Measurements from ENCODE around the gene PADI4. TPM values are rescaled to one million over a fixed set of nuclear protein-coding genes. Genes with fewer than 3 reads are reported as not detected.

The PADI4 gene, protein sequence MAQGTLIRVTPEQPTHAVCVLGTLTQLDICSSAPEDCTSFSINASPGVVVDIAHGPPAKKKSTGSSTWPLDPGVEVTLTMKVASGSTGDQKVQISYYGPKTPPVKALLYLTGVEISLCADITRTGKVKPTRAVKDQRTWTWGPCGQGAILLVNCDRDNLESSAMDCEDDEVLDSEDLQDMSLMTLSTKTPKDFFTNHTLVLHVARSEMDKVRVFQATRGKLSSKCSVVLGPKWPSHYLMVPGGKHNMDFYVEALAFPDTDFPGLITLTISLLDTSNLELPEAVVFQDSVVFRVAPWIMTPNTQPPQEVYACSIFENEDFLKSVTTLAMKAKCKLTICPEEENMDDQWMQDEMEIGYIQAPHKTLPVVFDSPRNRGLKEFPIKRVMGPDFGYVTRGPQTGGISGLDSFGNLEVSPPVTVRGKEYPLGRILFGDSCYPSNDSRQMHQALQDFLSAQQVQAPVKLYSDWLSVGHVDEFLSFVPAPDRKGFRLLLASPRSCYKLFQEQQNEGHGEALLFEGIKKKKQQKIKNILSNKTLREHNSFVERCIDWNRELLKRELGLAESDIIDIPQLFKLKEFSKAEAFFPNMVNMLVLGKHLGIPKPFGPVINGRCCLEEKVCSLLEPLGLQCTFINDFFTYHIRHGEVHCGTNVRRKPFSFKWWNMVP
- total RNA-seq = 1 to 10 TPM; 1.3 to 2.4 TPM

DNA sequence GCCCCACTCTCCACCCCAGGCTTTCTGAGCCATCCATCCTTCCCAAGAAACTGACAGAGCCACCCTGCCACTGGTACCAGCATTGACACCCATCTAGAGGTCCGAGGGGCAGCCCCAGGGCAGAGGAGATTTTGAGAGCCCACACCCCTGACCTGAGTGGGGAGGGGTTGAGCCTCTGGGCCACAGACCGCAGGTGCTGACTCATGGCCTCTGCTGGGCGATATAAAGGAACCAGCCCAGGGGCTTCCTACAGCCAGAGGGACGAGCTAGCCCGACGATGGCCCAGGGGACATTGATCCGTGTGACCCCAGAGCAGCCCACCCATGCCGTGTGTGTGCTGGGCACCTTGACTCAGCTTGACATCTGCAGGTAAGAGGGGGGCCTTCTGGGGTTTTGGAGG is at the start of gene PADI4:
TSS of gene PADI4 (plus strand) at position 252 of the 400 bp plus-strand sequence. CDS start at position 278, 26 bp downstream.
- no peak for ATAC-seq

DNA sequence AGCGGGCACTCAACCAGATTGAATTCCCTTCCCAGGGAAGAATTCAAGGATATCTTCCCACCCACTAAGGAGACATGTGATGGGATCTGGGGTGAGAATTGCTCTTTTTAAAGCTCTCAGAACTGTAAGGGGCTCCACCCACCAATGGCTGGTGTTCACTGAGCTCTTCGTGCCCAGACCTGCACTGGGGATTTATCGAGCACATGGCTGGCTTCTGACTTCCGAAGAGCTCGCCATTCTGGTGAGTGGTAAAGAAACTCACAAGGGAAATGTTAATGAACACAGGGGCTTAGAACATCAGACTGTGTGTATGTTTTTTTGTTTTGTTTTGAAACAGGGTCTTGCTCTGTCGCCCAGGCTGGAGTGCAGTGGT is 49.3 kb upstream of the PADI4 start:
- Mint-ChIP-seq H3K36me3 (no peaks in the 10 kb centered on the region), H3K9me3 (no peaks in the 10 kb centered on the region), H3K27ac (no peak overlapping the region)
- DNase-seq (ENCODE audit: low spot score in 2 of 2) = no peak
- ATAC-seq = no peak

More for the DNA sequence above, at the start of gene PADI4:
- Mint-ChIP-seq H3K36me3 (peaks cover 0 to 3% of the 10 kb centered on the region in 2 donors), H3K27ac (no peak within 1 kb of the TSS), H3K9me3 (peaks cover under 1 to 1% of the 10 kb centered on the region in 2 donors)
- DNase-seq (ENCODE audit: low spot score in 2 of 2) = no peak

DNA sequence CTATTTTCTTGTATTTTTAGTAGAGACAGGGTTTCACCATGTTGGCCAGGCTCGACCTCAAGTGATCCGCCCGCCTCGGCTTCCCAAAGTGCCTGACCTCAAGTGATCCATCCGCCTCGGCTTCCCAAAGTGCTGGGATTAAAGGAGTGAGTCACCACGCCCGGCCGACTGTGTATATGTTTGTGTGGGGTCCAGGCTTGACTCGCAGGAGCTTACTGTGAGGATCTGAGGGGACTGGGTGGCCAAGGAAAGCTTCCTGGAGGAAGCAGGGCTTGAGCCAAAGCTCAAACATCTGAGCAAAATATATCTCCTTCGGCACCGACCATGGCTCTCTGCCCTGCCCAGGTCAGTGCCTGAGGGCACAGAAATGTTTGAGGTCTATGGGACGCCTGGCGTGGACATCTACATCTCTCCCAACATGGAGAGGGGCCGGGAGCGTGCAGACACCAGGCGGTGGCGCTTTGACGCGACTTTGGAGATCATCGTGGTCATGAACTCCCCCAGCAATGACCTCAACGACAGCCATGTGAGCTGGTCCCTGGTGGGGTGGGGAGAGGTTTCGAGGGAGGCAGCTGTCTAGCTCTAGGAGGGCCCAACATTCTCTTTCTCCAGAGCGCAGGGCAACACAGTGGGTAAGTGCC is 48.6 kb upstream of the PADI4 start:
- no peaks in the 10 kb centered on the region for H3K9me3 Mint-ChIP-seq
- no peak for DNase-seq (ENCODE audit: low spot score in 2 of 2)
- no peak overlapping the region for H3K27ac Mint-ChIP-seq
- no peaks in the 10 kb centered on the region for H3K36me3 Mint-ChIP-seq
- ATAC-seq = no peak

DNA sequence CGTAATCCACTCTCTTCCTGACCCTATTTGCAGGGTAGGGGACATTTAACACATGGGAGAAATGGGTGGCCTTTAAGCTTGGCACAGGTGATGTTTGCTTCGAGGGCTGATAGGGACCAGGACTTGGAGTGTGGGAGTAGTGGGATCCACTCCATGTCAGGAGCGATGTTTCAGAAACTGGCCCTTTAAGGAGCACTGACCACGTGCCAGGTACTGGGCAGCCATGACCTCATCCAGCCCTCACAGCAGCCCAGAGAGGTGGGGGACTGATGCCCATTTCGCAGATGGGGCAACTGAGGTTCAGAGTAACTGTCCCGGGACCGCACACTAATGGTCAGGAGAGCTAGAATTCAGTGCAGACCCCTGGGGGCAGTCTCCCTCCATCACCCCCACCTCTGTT is 47.7 kb upstream of the PADI4 start:
- Mint-ChIP-seq H3K9me3 (no peaks in the 10 kb centered on the region), H3K27ac (no peak overlapping the region), H3K36me3 (no peaks in the 10 kb centered on the region)
- DNase-seq (ENCODE audit: low spot score in 2 of 2) = no peak
- no peak for ATAC-seq

DNA sequence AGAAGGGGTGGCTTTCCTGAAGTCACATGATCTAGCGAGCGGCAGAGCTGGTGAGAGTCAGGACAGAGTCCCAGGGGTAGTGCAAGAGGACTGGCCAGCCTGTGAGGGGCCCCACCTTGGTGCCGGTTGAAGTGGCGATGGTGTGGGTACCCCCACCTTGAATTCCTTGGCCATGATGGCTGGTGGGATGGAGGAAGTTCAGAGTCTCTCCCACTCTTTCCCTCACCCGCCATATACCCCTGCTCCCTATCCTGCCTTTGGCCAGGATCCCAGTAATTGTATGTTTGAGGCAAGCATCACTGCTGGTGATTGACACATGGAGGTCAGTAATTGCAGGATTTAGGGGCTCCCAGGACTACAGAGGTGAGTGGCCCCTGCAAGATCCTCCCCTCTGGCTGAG is 47.3 kb upstream of the PADI4 start:
- ATAC-seq = no peak
- Mint-ChIP-seq H3K36me3 (no peaks in the 10 kb centered on the region), H3K9me3 (no peaks in the 10 kb centered on the region), H3K27ac (no peak overlapping the region)
- no peak for DNase-seq (ENCODE audit: low spot score in 2 of 2)

DNA sequence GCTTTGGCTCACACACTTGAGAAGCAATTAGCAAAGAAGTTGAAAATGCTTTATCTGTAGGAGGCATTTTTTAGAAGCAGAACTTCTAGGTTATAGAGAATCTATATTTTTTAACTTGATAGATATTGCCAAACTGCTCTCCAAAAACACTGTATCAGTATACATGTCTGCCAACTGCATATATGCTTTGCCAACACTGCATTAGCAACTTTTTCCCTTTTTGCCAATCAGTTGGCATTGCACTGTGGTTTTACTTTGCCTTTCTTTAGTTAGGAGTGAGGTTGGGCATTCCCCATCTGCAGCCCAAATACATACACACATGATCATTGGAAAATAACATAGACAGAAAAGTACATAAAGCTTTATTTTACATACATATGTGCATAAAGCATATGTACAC is 44.1 kb upstream of the PADI4 start:
- no peak for ATAC-seq
- no peaks in the 10 kb centered on the region for H3K9me3 Mint-ChIP-seq
- no peak overlapping the region for H3K27ac Mint-ChIP-seq
- no peaks in the 10 kb centered on the region for H3K36me3 Mint-ChIP-seq
- DNase-seq (ENCODE audit: low spot score in 2 of 2) = no peak

DNA sequence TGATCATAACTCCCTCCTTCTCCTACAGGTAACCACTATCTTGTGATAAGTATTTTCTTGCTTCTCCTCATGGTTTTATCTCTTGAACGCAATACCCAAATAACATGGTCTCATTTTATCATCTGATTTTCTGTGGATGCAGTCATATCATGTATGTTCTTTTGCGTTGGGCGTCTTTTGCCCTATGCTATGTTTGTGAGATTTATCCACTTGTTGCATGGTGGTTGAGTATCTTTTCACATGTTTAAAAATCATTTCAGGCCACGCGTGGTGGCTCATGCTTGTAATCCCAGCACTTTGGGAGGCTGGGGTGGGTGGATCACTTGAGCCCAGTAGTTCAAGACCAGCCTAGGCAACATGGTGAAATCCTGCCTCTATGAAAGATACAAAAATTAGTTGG is 43.5 kb upstream of the PADI4 start:
- Mint-ChIP-seq H3K9me3 (no peaks in the 10 kb centered on the region), H3K27ac (no peak overlapping the region), H3K36me3 (no peaks in the 10 kb centered on the region)
- ATAC-seq = no peak
- DNase-seq (ENCODE audit: low spot score in 2 of 2) = no peak

DNA sequence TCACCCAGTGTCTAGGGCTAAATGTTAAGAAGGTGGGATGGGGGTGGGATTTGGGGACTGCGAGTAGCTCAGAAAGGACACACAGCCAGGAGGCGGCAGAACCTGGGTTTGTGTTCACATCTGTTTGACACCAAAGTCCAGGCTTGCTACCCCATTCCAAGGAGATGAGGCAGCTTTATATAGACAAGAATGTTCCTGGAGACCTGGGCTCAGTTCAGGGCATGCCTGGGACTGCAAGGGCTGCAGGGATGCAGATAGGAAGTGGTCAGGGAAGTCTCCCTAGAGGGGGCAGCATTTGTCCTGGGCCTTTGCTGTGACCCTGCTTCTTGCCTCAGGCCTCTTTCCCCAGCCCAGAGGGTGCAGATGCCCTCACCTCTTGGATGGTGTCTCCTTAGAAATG is 42.8 kb upstream of the PADI4 start:
- H3K36me3 Mint-ChIP-seq = no peaks in the 10 kb centered on the region
- ATAC-seq (no peak), DNase-seq (ENCODE audit: low spot score in 2 of 2) (no peak)
- no peaks in the 10 kb centered on the region for H3K9me3 Mint-ChIP-seq
- H3K27ac Mint-ChIP-seq = no peak overlapping the region

DNA sequence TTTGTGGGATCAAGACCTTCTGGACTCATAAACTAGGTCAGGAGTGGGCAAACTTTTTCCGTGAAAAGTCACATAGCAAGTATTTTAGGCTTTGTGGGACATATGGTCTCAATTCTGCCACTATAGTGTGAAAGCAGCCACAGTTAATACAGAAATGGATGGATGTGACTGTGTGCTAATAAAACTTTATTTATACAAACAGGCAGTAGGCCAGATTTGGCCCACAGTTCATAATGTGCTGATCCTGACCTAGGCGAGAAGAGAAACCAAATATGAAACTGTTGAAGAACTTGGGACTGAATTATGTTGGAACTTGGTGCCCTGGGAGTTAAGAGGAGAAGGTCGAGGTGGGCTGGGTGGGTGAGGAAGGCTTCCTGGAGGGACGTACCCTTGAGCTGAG is 42.0 kb upstream of the PADI4 start:
- ATAC-seq = no peak
- no peak for DNase-seq (ENCODE audit: low spot score in 2 of 2)
- no peaks in the 10 kb centered on the region for H3K9me3 Mint-ChIP-seq
- no peak overlapping the region for H3K27ac Mint-ChIP-seq
- no peaks in the 10 kb centered on the region for H3K36me3 Mint-ChIP-seq

DNA sequence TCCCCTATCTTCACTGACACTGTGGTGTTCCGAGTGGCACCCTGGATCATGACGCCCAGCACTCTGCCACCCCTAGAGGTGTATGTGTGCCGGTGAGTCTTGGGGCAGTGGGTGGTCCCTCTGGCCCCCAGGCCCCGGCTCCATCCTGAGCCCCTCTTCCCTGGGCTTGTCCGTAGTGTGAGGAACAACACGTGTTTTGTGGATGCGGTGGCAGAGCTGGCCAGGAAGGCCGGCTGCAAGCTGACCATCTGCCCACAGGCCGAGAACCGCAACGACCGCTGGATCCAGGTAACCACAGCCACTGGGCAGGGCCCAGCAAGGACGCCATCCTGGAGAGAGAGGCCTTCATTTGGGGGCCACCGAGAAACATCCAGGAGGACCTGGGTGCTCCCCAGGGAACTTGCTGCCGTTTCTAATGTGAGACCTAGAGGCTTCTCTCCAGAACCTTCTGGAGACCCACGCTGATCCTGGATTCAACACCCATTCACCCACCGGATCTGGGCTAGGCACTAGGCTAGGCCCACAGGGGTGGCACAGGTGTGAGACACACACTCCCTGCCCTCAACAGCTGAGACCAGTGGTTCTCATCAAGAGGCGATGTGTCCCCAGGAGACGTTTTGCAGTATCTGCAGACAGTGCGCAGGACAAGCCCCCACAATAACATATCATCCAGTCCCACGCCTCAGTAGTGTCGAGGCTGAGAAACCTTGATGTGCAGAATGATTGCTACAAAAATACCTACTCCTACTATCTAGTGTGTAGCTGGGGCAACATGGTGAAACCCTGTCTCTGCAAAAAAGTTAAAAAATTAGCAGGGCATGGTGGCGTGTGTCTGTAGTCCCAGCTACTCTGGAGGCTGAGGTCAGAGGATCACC is 36.9 kb upstream of the PADI4 start:
- no peaks in the 10 kb centered on the region for H3K36me3 Mint-ChIP-seq
- H3K9me3 Mint-ChIP-seq = no peaks in the 10 kb centered on the region
- no peak for ATAC-seq
- H3K27ac Mint-ChIP-seq = no peak overlapping the region
- DNase-seq (ENCODE audit: low spot score in 2 of 2) = no peak

DNA sequence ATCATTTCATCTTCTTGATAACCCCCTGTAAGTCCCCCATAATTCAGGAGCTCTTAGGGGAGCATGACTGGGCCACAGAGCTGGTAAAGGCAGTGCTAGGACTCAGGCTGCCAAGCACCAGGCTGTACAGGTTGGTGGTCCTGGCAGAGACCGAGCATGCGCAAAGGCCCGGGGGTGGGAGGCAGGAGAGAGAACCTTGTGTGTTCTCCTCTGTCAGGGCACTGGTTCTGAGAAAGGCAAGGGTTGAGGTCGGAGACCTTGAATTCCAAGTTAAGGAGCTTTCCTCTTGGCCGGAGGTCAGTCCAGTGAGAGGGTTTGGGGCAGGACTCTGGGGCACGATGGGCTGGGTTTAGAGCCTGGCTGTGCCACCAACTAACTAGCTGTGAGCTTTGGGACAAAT is 35.9 kb upstream of the PADI4 start:
- no peaks in the 10 kb centered on the region for H3K36me3 Mint-ChIP-seq

DNA sequence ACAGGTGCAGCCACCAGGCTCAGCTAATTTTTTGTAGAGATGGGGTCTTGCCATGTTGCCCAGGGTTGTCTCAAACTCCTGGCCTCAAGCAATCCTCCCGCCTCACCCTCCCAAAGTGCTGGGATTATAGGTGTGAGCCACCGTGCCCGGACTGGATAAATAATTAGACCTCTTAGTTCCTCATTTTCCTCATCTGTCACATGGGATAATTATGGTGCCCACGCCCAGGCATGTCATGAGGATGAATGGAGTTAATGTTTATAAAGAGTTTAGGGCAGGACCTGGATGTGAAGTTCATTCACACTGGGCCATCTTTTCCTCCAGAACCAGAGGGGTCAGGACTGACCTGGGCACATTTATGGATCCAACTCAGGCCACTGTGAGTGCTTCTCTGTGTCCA is 35.4 kb upstream of the PADI4 start:
- Mint-ChIP-seq H3K27ac (no peak overlapping the region), H3K9me3 (no peaks in the 10 kb centered on the region), H3K36me3 (no peaks in the 10 kb centered on the region)
- ATAC-seq (no peak), DNase-seq (ENCODE audit: low spot score in 2 of 2) (no peak)

More for the DNA sequence above, 35.9 kb upstream of the PADI4 start:
- no peak overlapping the region for H3K27ac Mint-ChIP-seq
- no peaks in the 10 kb centered on the region for H3K9me3 Mint-ChIP-seq
- ATAC-seq (no peak), DNase-seq (ENCODE audit: low spot score in 2 of 2) (no peak)

DNA sequence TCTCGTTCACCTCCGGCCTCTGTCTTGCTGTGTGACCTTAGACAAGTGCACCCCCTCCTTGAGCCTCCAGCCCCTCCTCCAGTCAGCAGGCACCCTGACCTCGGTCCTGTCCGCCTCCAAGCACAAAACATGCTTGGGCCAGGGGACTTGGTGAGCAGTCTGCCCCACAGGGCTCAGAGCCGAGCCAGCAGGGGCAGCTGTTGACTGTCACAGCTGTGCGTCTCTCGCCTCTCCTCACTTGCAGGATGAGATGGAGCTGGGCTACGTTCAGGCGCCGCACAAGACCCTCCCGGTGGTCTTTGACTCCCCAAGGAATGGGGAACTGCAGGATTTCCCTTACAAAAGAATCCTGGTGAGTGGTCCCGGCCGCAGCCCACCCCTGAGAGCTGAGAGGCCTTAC is 34.9 kb upstream of the PADI4 start:
- Mint-ChIP-seq H3K9me3 (no peaks in the 10 kb centered on the region), H3K36me3 (no peaks in the 10 kb centered on the region), H3K27ac (no peak overlapping the region)
- ATAC-seq (no peak), DNase-seq (ENCODE audit: low spot score in 2 of 2) (no peak)

DNA sequence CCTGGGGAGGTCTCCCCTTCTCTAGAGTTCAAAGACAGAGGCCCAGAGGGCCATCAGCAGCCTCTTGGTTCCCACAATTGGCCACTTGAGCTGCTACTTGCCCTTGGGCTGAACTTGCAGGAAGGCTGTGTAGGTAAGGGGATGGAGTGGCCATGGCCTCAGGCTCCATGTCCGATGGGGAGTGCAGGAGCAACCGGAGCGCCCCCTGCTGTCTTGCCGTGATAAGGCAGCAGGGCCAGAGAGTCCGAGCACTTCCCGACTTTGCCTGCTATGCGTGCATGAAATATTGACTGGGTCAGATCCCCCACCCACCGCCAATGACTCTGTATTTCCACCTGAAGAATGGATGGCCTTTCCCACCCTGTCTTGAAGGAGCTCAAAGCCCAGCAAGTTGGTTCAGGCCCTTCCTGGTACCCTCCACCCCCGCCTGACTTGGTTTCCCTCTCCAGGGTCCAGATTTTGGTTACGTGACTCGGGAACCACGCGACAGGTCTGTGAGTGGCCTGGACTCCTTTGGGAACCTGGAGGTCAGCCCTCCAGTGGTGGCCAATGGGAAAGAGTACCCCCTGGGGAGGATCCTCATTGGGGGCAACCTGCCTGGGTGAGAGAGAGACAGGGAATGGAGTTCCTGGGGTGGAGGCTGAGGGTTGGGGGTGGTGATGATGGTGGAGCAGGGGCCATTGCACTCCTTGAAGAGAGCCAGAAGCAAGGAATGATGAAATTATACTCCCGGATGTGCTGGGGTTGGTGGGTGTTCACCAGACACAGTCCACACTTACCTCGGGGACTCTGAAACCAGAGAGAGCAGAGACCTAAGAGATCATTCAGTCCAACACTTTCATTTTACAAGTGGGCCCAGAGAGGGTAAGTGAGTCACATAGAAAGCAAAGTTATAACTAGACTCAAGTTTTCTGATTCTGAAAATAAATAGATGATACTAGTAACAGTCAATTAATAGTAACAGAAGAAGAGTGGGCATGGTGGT is 33.5 kb upstream of the PADI4 start:
- peak in 1 of 2 donors; percentile 71 for DNase-seq (ENCODE audit: low spot score in 2 of 2)
- ATAC-seq = peak; percentile 44 to 66
- no peak overlapping the region for H3K27ac Mint-ChIP-seq
- H3K9me3 Mint-ChIP-seq = no peaks in the 10 kb centered on the region
- H3K36me3 Mint-ChIP-seq = no peaks in the 10 kb centered on the region

DNA sequence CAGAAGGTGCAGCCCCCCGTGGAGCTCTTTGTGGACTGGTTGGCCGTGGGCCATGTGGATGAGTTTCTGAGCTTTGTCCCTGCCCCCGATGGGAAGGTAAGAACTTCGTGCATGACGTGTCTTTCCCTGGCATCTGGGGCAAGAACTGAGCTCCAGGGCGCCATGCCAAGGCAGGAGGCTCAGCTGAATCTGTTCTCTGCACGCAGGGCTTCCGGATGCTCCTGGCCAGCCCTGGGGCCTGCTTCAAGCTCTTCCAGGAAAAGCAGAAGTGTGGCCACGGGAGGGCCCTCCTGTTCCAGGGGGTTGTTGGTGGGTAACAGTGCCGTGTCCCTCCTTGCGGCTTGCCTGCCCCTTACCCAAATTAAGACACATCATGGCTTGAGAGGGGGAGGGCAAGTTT is 31.4 kb upstream of the PADI4 start:
- DNase-seq (ENCODE audit: low spot score in 2 of 2) (no peak), ATAC-seq (no peak)
- no peaks in the 10 kb centered on the region for H3K36me3 Mint-ChIP-seq
- H3K9me3 Mint-ChIP-seq = no peaks in the 10 kb centered on the region
- H3K27ac Mint-ChIP-seq = no peak overlapping the region

Measured in activated naive CD4-positive, alpha-beta T cell treated with anti-CD3 and anti-CD28 coated beads, Interleukin-2, amount 50 U/mL, for 72 hours (primary cell).